Colon (tissue), 2 donors: Measurements from ENCODE around the gene GJB5.
"Not testable (repeated sequence)": the region's sequence is repeated elsewhere in the genome, so short reads cannot be mapped to it uniquely, and the experiment has no call there.

Experiments
- FAIRE-seq: peaks from 2 replicates; lab custom pipeline; 2012; peaks lifted over from hg19 to GRCh38; lab: Jason Lieb, UNC
- donor health status: control.
- donor health status: control.

The GJB5 gene

DNA sequence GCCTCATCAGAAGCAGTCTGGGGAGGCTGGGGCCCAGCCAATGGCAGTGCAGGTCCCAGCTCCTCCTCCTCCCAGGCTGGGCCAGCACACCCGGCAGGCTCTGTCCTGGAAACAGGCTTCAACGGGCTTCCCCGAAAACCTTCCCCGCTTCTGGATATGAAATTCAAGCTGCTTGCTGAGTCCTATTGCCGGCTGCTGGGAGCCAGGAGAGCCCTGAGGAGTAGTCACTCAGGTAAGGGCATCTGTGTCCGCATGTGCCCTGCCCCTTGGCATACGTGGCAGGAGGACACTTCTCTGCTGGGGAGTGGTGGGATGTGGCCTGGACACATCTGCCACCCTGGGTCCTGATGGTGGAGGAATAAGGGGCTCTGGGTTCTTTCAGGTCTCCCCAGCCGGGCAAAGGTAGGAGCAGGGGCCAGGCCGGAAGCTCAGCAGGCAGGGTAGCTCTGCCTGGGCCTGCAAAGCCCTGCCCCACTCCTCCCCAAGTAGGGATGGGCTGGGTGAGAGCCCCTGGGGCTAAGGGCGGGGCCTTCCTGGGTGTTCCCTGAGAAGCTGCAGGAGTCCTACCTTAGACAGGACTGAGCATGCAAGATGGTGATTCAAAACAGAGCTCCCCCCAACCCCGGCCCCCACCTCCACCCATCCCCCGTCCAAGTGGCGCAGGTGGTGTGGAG, at the start of gene GJB5:
GJB5 (plus strand) TSS at position 84 of the 674 bp plus-strand sequence. CDS start 2,284 bp downstream, outside the sequence.
- no peak for FAIRE-seq

- FAIRE-seq, result no peak
Measured at GRCh38 chr1:34705077-34705476, 49.8 kb upstream of the GJB5 start.

DNA sequence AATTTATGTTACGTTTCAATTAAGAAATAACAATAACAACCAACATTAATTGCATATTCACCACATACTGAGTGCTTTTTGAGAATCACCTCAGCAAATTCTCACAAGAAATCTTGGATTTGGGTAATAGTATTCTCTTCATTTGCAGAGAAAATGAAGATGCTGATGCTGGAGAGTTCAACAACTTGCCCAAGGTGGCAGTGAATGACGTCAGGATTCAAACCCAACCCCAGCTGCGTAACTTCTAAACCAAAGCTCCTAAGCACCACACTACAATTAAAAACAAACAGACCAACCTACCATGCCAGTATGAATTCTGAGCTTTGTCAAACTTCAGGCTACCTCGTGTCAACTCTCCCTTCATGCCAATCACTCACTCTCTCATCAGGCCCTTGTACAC, 46.7 kb upstream of the GJB5 start:
- no peak for FAIRE-seq

DNA sequence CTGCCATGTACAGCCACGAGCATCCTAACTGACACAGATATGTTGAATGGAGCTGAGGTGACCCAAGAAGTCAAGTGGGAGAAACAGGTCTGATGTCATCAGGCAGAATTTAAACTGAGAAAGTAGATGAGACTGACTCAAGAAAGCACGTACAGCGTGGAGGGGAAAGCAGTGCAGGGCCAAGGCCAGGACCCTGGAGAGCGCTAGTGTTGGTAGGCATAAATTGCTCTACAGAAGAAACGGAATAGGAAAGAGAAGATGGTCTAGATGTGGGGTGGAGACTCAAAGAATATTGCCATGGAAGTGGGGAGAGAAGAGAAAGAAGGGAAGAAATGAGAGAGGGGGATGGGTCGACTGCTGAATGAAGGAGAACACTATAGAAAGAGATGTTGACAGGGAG, 45.3 kb upstream of the GJB5 start:
- FAIRE-seq, result no peak

DNA sequence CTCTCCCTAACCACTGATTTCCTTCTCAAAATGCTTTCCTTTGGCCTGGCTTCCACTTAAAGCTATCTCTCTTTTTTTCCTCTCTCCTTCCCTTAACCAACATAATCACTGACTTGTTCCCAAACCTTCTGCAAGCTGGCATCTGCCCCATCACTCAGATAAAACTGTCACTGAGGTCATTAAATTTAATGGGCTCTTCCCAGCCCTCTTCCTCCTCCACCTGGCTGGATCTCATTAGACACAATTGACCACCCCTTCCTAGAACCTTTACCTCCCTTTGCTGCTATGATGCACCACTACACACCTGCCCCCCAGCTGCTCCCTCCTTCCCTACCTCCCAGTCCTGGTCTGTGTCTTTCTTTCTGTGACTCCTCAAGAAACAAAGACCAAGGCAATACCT, 44.0 kb upstream of the GJB5 start:
- no peak for FAIRE-seq

DNA sequence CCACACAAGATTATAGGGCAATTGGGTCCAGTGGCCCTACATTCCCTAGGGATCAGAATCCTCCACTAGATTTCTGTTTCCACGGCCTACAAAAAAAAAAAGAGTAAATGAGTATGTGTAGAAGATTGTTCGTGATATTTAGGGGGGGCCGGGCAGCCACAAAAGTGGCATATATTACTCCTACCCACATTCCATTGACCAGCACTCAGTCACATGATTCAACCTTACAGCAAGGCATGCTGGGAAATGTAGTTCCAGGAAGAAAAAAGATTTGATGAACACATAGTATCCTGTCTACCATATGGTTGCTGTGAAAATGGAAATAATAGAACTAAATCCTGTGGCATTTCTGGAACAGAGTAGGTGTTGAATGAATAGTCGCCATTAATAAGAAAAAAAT, 43.4 kb upstream of the GJB5 start:
- FAIRE-seq, result no peak

DNA sequence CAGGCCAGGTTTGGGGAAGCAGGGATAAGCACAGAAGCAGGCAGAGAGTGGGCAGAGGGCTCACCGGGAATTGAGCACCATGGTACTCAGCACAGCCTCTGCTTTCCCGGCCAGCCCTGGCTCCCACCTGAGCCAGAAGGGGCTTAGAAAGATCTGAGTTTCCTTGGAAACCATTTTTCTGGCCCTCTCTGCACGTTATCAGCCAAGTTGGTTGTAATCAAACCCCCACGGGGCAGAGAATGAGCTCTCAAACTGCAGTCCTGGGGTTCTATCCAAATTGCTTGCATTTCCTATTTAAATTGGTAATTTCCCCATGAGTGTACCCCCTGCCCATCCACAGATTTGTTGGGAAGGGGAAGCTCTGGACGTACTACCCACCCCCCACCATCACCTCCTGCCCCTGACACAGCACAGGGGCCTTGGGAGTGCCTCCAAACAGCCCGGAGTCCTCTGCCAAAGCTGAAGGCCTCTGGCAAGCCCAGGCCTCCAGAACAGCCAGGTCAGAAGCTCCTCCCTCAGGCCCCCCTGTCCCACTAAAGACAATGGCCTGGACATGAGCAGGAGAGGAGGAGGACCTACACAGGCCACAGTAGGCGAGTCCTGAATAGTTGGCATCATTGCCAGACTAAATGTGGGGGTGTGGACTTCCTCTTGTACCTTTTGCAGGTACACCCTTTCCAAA, 42.7 kb upstream of the GJB5 start:
- no peak for FAIRE-seq

- no peak for FAIRE-seq
Measured at GRCh38 chr1:34713443-34713842, 41.4 kb upstream of the GJB5 start.

GRCh38 chr1:34714386-34714785, 40.5 kb upstream of the GJB5 start:
- no peak for FAIRE-seq

DNA sequence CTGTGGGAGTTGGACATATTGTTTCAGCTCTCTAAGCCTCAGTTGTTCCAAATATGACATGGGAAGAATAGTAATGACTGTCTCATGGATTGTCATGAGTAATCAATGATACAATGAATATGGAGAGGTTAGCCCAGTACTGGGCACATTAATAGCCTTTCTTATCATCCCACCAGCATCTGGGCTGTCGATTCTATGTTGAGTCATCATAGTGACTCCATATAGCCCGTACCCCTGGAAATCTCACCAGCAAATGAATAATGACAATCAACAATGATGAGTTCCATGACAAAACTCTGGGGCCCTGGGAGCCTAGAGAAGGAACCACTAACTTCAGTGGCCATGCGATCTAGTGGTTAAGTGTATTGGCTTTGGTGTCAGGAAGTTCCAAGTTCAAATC, 39.7 kb upstream of the GJB5 start:
- no peak for FAIRE-seq

DNA sequence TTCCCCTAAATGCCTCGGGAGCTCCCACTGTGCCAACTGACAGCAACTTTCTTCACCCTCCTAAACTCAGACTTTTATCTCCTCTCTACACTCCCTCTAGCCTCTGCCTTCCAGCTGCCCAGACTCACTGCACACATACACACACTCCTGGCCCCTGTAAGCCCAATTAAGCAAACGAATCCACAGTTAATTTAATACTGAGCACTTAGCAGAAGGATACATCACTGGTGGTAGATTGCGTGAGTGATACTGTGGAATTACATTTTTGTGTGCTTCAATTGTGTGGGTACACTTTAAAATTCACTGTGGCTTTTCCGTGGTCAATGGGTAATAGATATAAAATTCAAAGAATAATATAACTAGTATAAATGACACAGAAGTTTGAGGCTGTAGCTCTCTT, 33.6 kb upstream of the GJB5 start:
- FAIRE-seq, result no peak

DNA sequence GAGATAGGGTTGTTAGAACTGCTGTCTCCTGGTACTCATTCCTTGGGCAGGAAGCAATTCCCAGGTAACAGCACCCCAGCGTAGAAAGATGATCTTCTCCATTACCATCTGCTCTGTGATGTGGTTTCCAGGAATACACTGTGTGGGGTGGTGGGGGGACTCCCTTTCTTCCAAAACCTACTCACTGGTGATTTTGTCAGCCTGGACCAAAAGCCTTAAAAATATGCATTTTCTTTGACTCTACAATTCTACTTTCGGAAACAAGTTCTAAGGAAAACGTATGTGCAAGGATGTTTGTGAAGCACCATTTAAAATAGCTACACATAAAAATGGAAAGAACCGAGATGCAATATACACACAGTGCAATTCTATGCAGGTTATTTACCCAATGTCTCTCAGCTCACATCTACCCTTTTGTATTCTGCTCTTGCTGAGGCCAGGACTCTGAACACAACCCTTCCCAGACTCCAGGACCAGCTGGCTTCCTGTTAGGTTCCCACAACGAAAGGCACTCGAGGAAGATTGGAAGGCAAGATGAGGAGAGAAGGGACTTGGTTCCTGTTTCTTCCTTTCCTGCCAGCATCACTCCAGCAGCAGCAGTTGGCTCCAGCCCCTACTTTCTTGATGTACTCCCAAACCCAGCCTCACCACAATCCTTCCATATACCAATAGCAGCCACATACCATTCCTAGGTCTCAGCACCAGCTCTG, 33.0 kb upstream of the GJB5 start:
- FAIRE-seq, result no peak

- FAIRE-seq, result no peak
Measured at GRCh38 chr1:34726861-34727260, 28.0 kb upstream of the GJB5 start.

GRCh38 chr1:34730485-34730884, 24.4 kb upstream of the GJB5 start:
- FAIRE-seq, result no peak

- FAIRE-seq, result not testable (repeated sequence)
Measured at GRCh38 chr1:34732831-34733230, 22.0 kb upstream of the GJB5 start.

- FAIRE-seq, result no peak
Measured at GRCh38 chr1:34736692-34737091, 18.2 kb upstream of the GJB5 start.

- not testable (repeated sequence) for FAIRE-seq
Measured at GRCh38 chr1:34737236-34737635, 17.6 kb upstream of the GJB5 start.

GRCh38 chr1:34739613-34740012, 15.2 kb upstream of the GJB5 start:
- FAIRE-seq, result no peak

DNA sequence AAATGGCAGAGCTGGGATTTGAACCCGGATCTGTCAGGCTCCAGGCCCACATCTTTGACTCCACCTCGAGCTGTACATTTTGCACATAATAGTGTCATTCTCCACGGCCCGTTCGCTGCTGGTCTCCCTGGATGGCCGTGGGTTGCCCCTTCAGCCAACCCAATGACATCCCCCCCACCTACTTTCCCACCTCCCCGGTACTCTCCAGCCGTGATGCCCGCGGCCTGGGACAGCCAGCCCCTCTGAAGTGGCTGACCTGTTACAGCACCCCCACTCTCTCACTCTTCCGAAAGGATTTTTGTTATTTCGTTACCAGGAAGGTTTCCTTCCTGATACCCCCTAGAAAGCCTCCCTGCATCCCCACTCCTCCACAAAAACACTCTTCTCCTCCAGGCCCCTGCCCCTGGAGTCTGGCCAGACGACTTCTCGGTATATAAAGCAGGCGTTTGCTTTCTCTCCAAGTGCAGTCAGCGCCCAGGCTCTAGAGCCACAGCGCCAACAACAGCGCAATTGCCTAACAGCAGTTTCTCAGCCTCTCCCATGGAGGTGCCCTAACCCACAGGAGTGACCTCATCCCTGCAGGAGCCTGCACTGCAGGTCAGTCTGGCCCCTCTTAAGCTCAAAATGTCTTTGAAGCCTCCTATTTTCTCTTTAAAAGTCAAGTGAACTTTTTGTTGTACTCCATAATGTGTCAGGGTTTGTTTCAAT, 14.5 kb upstream of the GJB5 start:
- no peak for FAIRE-seq

GRCh38 chr1:34742667-34743270, 12.1 kb upstream of the GJB5 start:
- no peak for FAIRE-seq

DNA sequence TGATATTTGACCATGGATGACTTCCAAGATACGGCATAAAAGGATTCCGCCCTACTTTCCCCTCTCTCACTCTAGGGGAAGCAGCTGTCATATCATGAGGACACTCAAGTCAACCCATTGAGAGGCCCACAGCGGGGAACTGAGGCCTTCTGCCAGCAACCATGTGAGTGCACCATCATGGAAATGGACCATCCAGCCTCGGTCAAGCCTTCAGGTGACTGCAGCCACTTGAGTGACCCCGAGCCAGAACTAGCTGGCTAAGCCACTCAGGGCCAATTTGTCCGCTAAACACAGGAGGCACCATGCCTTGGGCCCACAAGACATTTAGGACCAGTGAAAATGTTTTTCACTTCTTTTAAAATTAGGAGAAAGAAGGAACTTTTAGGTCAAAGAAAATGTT, 11.1 kb upstream of the GJB5 start:
- FAIRE-seq, result no peak

- FAIRE-seq, result no peak
Measured at GRCh38 chr1:34744851-34745250, 10.0 kb upstream of the GJB5 start.
